DOHH2 (cell line): Measurements from ENCODE around the gene FAN1.
A peak's percentile ranks its signal among the peaks of the same experiment; 100 is the strongest.

Experiments used
- H3F3A ChIP-seq: fragments of 200-600 bp; sonication (generic), shearing (Covaris generic); 2 replicates; pipeline ENCODE4 v1.6.0; 2016; ENCODE audit warnings: antibody characterized with exemption, mild to moderate bottlenecking; ENCODE audit not compliant: control insufficient read depth, insufficient read depth
- H3K27ac ChIP-seq: fragments of 200-600 bp; sonication (generic); 2 replicates; pipeline ENCODE4 v1.5.1; 2014; ENCODE audit warnings: low read depth, mild to moderate bottlenecking, low read length, moderate library complexity
- H3K27me3 ChIP-seq: fragments of 200-600 bp; sonication (generic); 2 replicates; pipeline ENCODE4 v1.6.1; 2014; ENCODE audit warnings: mild to moderate bottlenecking, low read length, mixed read lengths; ENCODE audit not compliant: control insufficient read depth
- H3K36me3 ChIP-seq: fragments of 200-600 bp; sonication (generic); 2 replicates; pipeline ENCODE4 v1.6.1; 2014; ENCODE audit warnings: mild to moderate bottlenecking, low read length, moderate library complexity, mixed read lengths; ENCODE audit not compliant: control insufficient read depth
- H3K4me1 ChIP-seq: fragments of 200-600 bp; sonication (generic); 2 replicates; pipeline ENCODE4 v1.6.1; 2014; ENCODE audit warnings: mild to moderate bottlenecking, low read length, mixed read lengths; ENCODE audit not compliant: control insufficient read depth
- H3K4me2 ChIP-seq: fragments of 200-600 bp; sonication (generic); 2 replicates; pipeline ENCODE4 v1.6.0; 2014; ENCODE audit warnings: mild to moderate bottlenecking, low read length, moderate library complexity
- H3K4me3 ChIP-seq: fragments of 200-600 bp; sonication (generic); 2 replicates; pipeline ENCODE4 v1.5.1; 2014; ENCODE audit warnings: mild to moderate bottlenecking, low read length, mixed read lengths
- H3K79me2 ChIP-seq: fragments of 200-600 bp; sonication (generic); 2 replicates; pipeline ENCODE4 v1.6.1; 2014; ENCODE audit warnings: mild to moderate bottlenecking, low read length, mixed read lengths; ENCODE audit not compliant: control insufficient read depth
- H3K9me2 ChIP-seq: fragments of 200-600 bp; sonication (generic); replicated peaks from 2 replicates; pipeline ENCODE4 v1.6.1; 2014; ENCODE audit warnings: mild to moderate bottlenecking, low read length, mixed read lengths; ENCODE audit not compliant: control insufficient read depth
- H3K9me3 ChIP-seq: fragments of 200-600 bp; sonication (generic); 2 replicates; pipeline ENCODE4 v1.6.1; 2014; ENCODE audit warnings: antibody characterized with exemption, low read length, mixed read lengths; ENCODE audit not compliant: control insufficient read depth, insufficient read depth
- H4K20me1 ChIP-seq: fragments of 200-600 bp; sonication (generic); 2 replicates; pipeline ENCODE4 v1.6.0; 2014; ENCODE audit warnings: low read depth, mild to moderate bottlenecking, antibody characterized with exemption, low read length, moderate library complexity; ENCODE audit not compliant: control insufficient read depth, insufficient read depth
- EZH2phosphoT487 ChIP-seq: fragments of 200-600 bp; sonication (generic); IDR thresholded peaks from 2 replicates; pipeline ENCODE4 v1.6.1; 2017; ENCODE audit warnings: borderline replicate concordance, mild to moderate bottlenecking, antibody characterized with exemption, low read length, moderate library complexity, mixed read lengths
- TF ChIP-seq, protein P1 (sequence below): fragments of 200-600 bp; sonication (generic); IDR thresholded peaks from one replicate; pipeline ENCODE4 v1.5.1; 2014; ENCODE audit warnings: antibody characterized with exemption, mild to moderate bottlenecking, low read depth, low read length; ENCODE audit not compliant: poor library complexity, severe bottlenecking

The FAN1 gene

DNA sequence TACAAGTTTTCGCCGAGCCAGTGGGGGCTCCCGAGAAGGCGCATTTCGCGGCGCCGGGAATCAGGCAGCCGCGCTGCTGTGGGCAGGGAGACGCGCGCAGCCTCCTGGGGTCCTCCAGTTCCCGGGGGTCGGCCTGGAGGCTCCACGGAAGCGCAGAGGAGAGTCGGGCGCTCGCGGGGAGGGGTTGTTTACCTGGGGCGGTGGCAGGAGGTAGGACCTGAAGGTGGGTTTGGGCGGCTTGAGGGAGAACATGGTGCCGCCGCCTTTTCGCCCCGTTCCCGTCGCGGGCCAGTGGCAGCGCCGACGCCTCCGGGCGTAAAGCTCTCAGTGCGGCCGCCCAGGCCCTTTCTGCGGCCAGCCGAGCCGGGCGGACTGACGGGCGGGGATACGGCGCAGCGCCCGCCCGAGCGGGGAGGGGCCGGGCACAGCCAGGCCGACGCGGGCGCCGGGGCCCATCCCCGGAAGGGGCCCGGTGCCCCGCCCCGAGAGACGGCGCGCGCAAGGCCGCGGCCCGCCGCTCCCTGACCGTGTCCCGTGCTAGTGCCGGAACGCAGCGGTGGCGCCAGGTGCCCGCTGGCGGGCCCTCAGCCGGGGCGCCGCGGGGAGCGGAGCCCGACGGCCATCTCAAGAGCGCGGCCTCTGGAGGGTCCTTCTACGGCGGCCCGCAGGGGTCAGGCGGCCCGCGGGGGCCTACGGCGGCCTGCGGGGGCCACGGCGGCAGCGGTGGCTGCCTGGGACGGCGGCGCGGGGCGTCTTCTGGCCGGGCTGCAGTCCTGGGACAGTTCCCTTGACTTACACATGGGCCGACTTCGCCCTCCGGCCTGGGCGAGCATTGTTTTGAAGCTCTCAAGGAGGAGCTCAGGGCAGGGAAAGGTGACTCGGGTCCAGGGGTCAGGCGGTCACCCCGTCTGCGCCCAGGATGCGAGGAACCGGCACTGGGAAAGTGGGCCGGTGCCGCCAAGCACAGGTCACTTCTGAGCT is 87.8 kb downstream of the FAN1 start, which contains the start of gene MTMR10:
Gene MTMR10 (minus strand): TSS at position 374 of the 981 bp plus-strand sequence. CDS start 122 bp downstream, at position 252.
- Histone ChIP-seq H3K36me3 (peaks cover 6% of the 10 kb centered on the region), H3K79me2 (peaks cover 33% of the 10 kb centered on the region), H3K27ac (peak within 1 kb of the TSS; percentile 56), H4K20me1 (no peaks in the 10 kb centered on the region), H3K9me3 (no peaks in the 10 kb centered on the region), H3F3A (no peaks in the 10 kb centered on the region), H3K9me2 (no peaks in the 10 kb centered on the region), H3K4me1 (peaks cover 15% of the 10 kb centered on the region), H3K4me3 (peak within 1 kb of the TSS; percentile 81), H3K27me3 (no peaks in the 10 kb centered on the region), H3K4me2 (peak within 1 kb of the TSS; percentile 95)
- no peak for TF ChIP-seq EZH2phosphoT487
- TF ChIP-seq, protein P1, sequence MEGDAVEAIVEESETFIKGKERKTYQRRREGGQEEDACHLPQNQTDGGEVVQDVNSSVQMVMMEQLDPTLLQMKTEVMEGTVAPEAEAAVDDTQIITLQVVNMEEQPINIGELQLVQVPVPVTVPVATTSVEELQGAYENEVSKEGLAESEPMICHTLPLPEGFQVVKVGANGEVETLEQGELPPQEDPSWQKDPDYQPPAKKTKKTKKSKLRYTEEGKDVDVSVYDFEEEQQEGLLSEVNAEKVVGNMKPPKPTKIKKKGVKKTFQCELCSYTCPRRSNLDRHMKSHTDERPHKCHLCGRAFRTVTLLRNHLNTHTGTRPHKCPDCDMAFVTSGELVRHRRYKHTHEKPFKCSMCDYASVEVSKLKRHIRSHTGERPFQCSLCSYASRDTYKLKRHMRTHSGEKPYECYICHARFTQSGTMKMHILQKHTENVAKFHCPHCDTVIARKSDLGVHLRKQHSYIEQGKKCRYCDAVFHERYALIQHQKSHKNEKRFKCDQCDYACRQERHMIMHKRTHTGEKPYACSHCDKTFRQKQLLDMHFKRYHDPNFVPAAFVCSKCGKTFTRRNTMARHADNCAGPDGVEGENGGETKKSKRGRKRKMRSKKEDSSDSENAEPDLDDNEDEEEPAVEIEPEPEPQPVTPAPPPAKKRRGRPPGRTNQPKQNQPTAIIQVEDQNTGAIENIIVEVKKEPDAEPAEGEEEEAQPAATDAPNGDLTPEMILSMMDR, result no peak

DNA sequence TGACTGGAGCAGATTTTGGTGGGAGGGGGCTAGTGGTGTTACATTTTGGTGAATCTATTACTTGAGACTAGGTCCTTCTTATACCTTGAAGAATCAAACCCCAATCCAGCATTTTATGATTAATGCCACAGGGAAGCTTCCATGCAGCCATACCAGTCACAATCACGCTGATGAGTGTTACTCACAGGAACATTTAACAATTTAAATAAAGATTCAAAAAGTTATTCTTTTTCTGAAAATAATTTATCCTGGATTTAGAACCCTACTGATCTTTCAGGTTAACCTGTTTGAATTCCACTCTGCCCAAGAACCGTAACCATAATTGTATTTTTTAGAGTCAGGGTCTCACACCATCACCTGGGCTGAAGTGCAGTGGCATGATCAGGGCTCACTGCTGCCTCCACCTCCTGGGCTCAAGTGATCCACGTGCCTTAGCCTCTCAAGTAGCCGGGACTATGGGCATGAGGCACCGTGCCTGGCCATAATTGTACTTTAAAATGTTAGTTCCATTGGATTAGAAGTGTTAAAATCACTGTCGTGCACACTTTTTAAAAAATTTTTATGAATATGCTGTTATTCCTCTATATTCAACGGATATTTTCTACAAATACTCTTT is 88.6 kb downstream of the FAN1 start:
- Histone ChIP-seq H3K27ac (peak overlapping the region; percentile 56; the same call in 1 of the 2 replicates), H3K9me2 (no peaks in the 10 kb centered on the region)

More for the DNA sequence above, 88.6 kb downstream of the FAN1 start:
- Histone ChIP-seq H3K27me3 (no peaks in the 10 kb centered on the region), H3K4me1 (peaks cover 15% of the 10 kb centered on the region), H3K36me3 (no peaks in the 10 kb centered on the region; the same call in 1 of the 2 replicates), H3K9me3 (no peaks in the 10 kb centered on the region), H3K4me2 (peak overlapping the region; percentile 95), H3K4me3 (peak overlapping the region; percentile 81), H3F3A (no peaks in the 10 kb centered on the region), H3K79me2 (peaks cover 29% of the 10 kb centered on the region), H4K20me1 (no peaks in the 10 kb centered on the region)
- TF ChIP-seq, protein P1, result no peak
- TF ChIP-seq EZH2phosphoT487, result no peak
